Gastrocnemius medialis (tissue), 4 donors: Measurements from ENCODE around the gene USO1. TPM values are rescaled to one million over a fixed set of nuclear protein-coding genes. Genes with fewer than 3 reads are reported as not detected.

Source experiments
- ATAC-seq, 2 donors: fragments of 150-250 bp; one replicate each; pipeline ENCODE4 v1.9.1; 2016
- DNase-seq, 2 donors: peaks; one replicate each; pipeline ENCODE4 v3.0.0-alpha.2; 2019
- H3K27ac ChIP-seq, 4 donors: fragments of 200-600 bp; sonication (generic); 1 replicate in 1 of 4; 2 replicates in 3 of 4; pipeline ENCODE4 v1.5.1; 2016 to 2018; ENCODE audit warnings: mild to moderate bottlenecking in 2 of 4, moderate library complexity in 1 of 4
- H3K27me3 ChIP-seq, 3 donors: fragments of 200-600 bp; sonication (generic) in 2 of 3; 1 replicate in 1 of 3; 2 replicates in 2 of 3; pipeline versions ENCODE4 v1.5.1 to v1.6.0; 2016 to 2019; ENCODE audit warnings: mild to moderate bottlenecking in 1 of 3, moderate library complexity in 1 of 3
- H3K36me3 ChIP-seq, 2 donors: fragments of 200-600 bp; sonication (generic) in 1 of 2; one replicate each; pipeline ENCODE4 v1.5.1; 2017 to 2018
- H3K4me1 ChIP-seq, 2 donors: fragments of 200-600 bp; sonication (generic) in 1 of 2; one replicate each; pipeline ENCODE4 v1.5.1; 2016 to 2017; ENCODE audit warnings: mild to moderate bottlenecking in 2 of 2
- H3K4me3 ChIP-seq, 4 donors: fragments of 200-600 bp; sonication (generic) in 3 of 4; 1 replicate in 1 of 4; 2 replicates in 3 of 4; pipeline ENCODE4 v1.5.1; 2016 to 2019; ENCODE audit warnings: mild to moderate bottlenecking in 2 of 4
- H3K9me3 ChIP-seq, 3 donors: fragments of 200-600 bp; sonication (generic) in 2 of 3; 1 replicate in 1 of 3; 2 replicates in 2 of 3; pipeline ENCODE4 v1.5.1; 2016 to 2019
- CTCF ChIP-seq, 5 experiments: fragments of 450-650 bp in 3 of 5; fragments of 200-600 bp in 2 of 5; sonication (generic) in 2 of 5; IDR thresholded peaks in 4 of 5; conservative IDR thresholded peaks in 1 of 5; 1 replicate in 4 of 5; 2 replicates in 1 of 5; pipeline ENCODE4 v1.5.1; 2016 to 2019; ENCODE audit warnings: antibody characterized with exemption in 5 of 5, mild to moderate bottlenecking in 3 of 5, moderate library complexity in 3 of 5
- POLR2A ChIP-seq, 2 donors: fragments of 450-650 bp; IDR thresholded peaks; one replicate each; pipeline ENCODE4 v1.6.1; 2017; ENCODE audit warnings: antibody characterized with exemption in 2 of 2, mild to moderate bottlenecking in 2 of 2, moderate library complexity in 2 of 2
- in situ Hi-C, 4 donors: fragments of 200-750 bp; cut with MboI; loops; one replicate each; pipeline versions ENCODE4 v1.15.0 to v1.8.0; 2017; ENCODE audit warnings: low sequenced_read_pairs in 4 of 4
- intact Hi-C: fragments of 100-400 bp; cut with DNase I; formaldehyde crosslinking; loops from one replicate; pipeline ENCODE4 v1.15.1; 2023; ENCODE audit warnings: low total_unique reads
- total RNA-seq, 4 donors: library from RNA; depleted of rRNA; stranded (reverse); fragments of >200 nt; gene quantifications; one replicate each; pipeline versions ENCODE4 v1.1.0 to v1.2.3, GENCODE V29; 2016

USO1 gene
- total RNA-seq, 4 donors from 2014 or later: 213 to 328 (median 254) TPM

DNA sequence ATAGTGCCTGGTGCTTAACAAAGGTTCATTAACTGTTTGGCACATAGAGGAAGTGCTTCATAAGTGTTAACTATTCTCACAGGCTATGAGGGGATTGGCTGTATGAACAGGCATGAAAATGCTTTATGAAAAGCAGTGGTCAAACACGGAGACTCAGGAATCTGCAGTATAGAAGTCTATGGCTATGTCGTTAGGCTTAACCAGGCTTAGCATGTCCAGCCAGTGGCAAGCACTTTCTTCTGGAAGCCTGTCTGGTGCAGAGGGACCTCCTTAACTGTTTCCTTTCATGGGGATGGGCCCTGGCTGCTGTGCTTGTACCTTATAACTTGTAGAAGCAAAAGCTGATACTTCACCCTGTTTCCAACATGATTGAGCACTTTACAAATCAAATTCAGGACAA is 99.4 kb downstream of the USO1 start:
- intact Hi-C loops (no loop called here), in situ Hi-C loops (loop anchor here in 1 of 4 donors (25.0 kb wide), 1 partner anchor 138 kb away; no protein-coding TSS in a partner anchor)
- Histone ChIP-seq H3K4me3 (no peak overlapping the region), H3K4me1 (peaks cover 0 to 10% of the 10 kb centered on the region in 2 donors), H3K36me3 (no peaks in the 10 kb centered on the region), H3K27me3 (no peaks in the 10 kb centered on the region), H3K27ac (no peak overlapping the region), H3K9me3 (no peaks in the 10 kb centered on the region)
- no peak for ATAC-seq
- no peak for TF ChIP-seq POLR2A (IDR thresholded peaks at IDR 0.05)
- no peak for TF ChIP-seq CTCF (IDR thresholded peaks at IDR 0.05 in 4 of 5, conservative IDR thresholded peaks at IDR 0.05 in 1 of 5)
- DNase-seq: no peak

GRCh38 chr4:75830906-75831305 is 106.5 kb downstream of the USO1 start:
- Histone ChIP-seq H3K4me1 (no peaks in the 10 kb centered on the region), H3K27me3 (no peaks in the 10 kb centered on the region), H3K9me3 (no peaks in the 10 kb centered on the region), H3K27ac (no peak overlapping the region), H3K36me3 (no peaks in the 10 kb centered on the region), H3K4me3 (no peak overlapping the region)
- ATAC-seq (no peak), DNase-seq (no peak)
- intact Hi-C loops (no loop called here), in situ Hi-C loops (no loop called here)
- TF ChIP-seq CTCF (IDR thresholded peaks at IDR 0.05 in 4 of 5, conservative IDR thresholded peaks at IDR 0.05 in 1 of 5) (no peak), POLR2A (IDR thresholded peaks at IDR 0.05) (no peak)

DNA sequence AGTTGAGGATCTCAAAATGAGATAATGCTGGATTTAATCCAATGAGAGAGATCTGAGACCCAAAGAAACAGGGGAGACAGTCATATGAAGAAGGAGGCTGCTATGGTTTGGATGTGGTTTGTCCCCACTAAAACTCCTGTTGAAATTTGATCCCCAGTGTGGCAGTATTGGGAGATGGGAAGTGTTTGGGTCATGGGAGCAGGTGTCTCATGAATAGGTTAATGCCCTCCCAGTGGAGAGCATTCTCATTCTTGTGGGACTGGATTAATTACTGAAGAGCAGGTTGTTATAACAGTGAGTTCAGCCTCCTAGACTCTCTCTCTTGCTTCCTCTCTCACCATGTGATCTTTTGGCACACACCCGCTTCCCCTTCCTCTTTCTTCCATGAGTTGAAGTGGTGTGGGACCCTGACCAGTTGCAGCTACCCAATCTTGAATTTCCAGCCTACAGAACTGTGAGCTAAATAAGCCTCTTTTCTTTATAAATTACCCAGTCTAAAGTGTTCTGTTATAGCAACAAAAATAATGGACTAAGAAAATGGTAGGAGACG is 107.6 kb downstream of the USO1 start:
- TF ChIP-seq POLR2A (IDR thresholded peaks at IDR 0.05) (no peak), CTCF (IDR thresholded peaks at IDR 0.05 in 4 of 5, conservative IDR thresholded peaks at IDR 0.05 in 1 of 5) (no peak)
- Histone ChIP-seq H3K27ac (no peak overlapping the region), H3K36me3 (no peaks in the 10 kb centered on the region), H3K27me3 (no peaks in the 10 kb centered on the region), H3K9me3 (no peaks in the 10 kb centered on the region), H3K4me1 (no peaks in the 10 kb centered on the region), H3K4me3 (no peak overlapping the region)
- in situ Hi-C loops: no loop called here
- intact Hi-C loops: no loop called here
- ATAC-seq (no peak), DNase-seq (peak in 1 of 2 donors; percentile 27)

GRCh38 chr4:75834095-75834771 is 109.9 kb downstream of the USO1 start:
- no peak overlapping the region for H3K4me3 ChIP-seq
- in situ Hi-C loops (no loop called here), intact Hi-C loops (no loop called here)
- no peak for ATAC-seq
- no peak overlapping the region for H3K27ac ChIP-seq
- TF ChIP-seq CTCF (IDR thresholded peaks at IDR 0.05 in 4 of 5, conservative IDR thresholded peaks at IDR 0.05 in 1 of 5): no peak
- TF ChIP-seq POLR2A (IDR thresholded peaks at IDR 0.05): no peak
- no peaks in the 10 kb centered on the region for H3K4me1 ChIP-seq
- no peaks in the 10 kb centered on the region for H3K36me3 ChIP-seq
- no peak for DNase-seq
- no peaks in the 10 kb centered on the region for H3K9me3 ChIP-seq
- H3K27me3 ChIP-seq: no peaks in the 10 kb centered on the region
